Tibial artery (tissue), 4 donors: ENCODE data around the gene CRKL.
"Not testable (repeated sequence)": the region's sequence is repeated elsewhere in the genome, so short reads cannot be mapped to it uniquely, and the experiment has no call there.

Experiments used
- DNase-seq, 2 donors: peaks; one replicate each; pipeline ENCODE4 v3.0.0-alpha.2; 2019
- H3K27ac ChIP-seq, 2 donors: fragments of 200-600 bp; sonication (generic) in 1 of 2; 1 replicate in 1 of 2; 2 replicates in 1 of 2; pipeline ENCODE4 v1.5.1; 2018 to 2019; ENCODE audit warnings: mild to moderate bottlenecking in 1 of 2
- H3K27me3 ChIP-seq, 2 donors: fragments of 200-600 bp; sonication (generic) in 1 of 2; one replicate each; pipeline versions ENCODE4 v1.5.1 to v1.6.0; 2016 to 2019
- H3K36me3 ChIP-seq, 3 donors: fragments of 200-600 bp; sonication (generic) in 2 of 3; one replicate each; pipeline ENCODE4 v1.5.1; 2016 to 2019; ENCODE audit warnings: mild to moderate bottlenecking in 2 of 3
- H3K4me1 ChIP-seq, 4 donors: fragments of 200-600 bp; sonication (generic) in 2 of 4; 1 replicate in 3 of 4; 2 replicates in 1 of 4; pipeline ENCODE4 v1.5.1; 2016 to 2019
- H3K4me3 ChIP-seq, 2 donors: fragments of 200-600 bp; sonication (generic) in 1 of 2; 1 replicate in 1 of 2; 2 replicates in 1 of 2; pipeline ENCODE4 v1.5.1; 2018 to 2019; ENCODE audit warnings: mild to moderate bottlenecking in 2 of 2
- H3K9me3 ChIP-seq, 3 donors: fragments of 200-600 bp; sonication (generic) in 1 of 3; one replicate each; pipeline ENCODE4 v1.5.1; 2016 to 2019
- intact Hi-C: fragments of 100-400 bp; cut with DNase I; formaldehyde crosslinking; loops from one replicate; pipeline ENCODE4 v1.15.0; 2023; ENCODE audit warnings: low total_unique reads
- TF ChIP-seq, protein P1 (sequence below), 2 experiments: fragments of 200-600 bp in 1 of 2; fragments of 450-650 bp in 1 of 2; IDR thresholded peaks; one replicate each; pipeline ENCODE4 v1.5.1; 2017 to 2019; ENCODE audit warnings: antibody characterized with exemption in 2 of 2, mild to moderate bottlenecking in 1 of 2, moderate library complexity in 1 of 2

The CRKL gene

DNA sequence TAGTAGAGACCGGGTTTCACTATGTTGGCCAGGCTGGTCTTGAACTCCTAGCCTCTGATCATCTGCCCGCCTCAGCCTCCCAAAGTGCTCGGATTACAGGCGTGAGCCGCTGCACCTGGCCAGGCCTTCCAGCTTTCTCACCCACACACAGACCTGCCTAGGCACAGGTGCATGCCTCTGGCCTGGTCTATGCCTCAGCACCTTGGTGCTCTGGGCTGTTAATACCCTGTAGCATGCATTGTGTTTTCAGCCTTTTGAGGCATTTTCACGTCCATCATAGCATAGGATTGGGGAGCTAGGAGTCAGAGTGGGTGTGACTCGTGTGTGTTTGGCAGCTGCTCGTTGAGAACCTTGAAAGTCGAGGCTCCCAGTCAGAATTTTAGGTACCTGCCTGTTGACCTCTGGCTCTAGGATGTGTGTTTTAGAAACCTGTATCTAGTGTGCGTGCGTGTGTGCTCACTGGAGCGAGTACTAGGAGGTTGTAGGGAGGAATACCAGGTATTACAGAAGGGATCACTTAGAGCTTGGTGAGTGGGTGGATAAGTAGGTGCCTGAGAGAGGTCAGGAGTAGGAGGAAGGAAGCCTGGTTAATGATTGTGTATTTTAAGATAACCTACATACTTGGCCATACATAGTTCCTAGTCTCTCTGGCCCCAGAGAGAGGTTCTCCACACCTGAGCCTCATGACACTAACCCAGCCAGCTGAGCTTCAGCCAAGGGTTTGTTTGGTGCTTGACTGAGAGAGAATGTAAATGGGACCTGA, 20.0 kb downstream of the CRKL start:
- no peak for DNase-seq
- no peaks in the 10 kb centered on the region for H3K27me3 ChIP-seq
- no peaks in the 10 kb centered on the region for H3K9me3 ChIP-seq
- H3K27ac ChIP-seq, result no peak overlapping the region
- H3K4me3 ChIP-seq, result no peak overlapping the region
- H3K36me3 ChIP-seq, result peaks cover 12 to 39% (median 34%) of the 10 kb centered on the region in 3 donors
- intact Hi-C loops, result no loop called here
- H3K4me1 ChIP-seq, result peaks cover 0 to 63% (median 28%) of the 10 kb centered on the region in 4 donors
- TF ChIP-seq, protein P1, sequence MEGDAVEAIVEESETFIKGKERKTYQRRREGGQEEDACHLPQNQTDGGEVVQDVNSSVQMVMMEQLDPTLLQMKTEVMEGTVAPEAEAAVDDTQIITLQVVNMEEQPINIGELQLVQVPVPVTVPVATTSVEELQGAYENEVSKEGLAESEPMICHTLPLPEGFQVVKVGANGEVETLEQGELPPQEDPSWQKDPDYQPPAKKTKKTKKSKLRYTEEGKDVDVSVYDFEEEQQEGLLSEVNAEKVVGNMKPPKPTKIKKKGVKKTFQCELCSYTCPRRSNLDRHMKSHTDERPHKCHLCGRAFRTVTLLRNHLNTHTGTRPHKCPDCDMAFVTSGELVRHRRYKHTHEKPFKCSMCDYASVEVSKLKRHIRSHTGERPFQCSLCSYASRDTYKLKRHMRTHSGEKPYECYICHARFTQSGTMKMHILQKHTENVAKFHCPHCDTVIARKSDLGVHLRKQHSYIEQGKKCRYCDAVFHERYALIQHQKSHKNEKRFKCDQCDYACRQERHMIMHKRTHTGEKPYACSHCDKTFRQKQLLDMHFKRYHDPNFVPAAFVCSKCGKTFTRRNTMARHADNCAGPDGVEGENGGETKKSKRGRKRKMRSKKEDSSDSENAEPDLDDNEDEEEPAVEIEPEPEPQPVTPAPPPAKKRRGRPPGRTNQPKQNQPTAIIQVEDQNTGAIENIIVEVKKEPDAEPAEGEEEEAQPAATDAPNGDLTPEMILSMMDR (IDR thresholded peaks at IDR 0.05), result no peak

DNA sequence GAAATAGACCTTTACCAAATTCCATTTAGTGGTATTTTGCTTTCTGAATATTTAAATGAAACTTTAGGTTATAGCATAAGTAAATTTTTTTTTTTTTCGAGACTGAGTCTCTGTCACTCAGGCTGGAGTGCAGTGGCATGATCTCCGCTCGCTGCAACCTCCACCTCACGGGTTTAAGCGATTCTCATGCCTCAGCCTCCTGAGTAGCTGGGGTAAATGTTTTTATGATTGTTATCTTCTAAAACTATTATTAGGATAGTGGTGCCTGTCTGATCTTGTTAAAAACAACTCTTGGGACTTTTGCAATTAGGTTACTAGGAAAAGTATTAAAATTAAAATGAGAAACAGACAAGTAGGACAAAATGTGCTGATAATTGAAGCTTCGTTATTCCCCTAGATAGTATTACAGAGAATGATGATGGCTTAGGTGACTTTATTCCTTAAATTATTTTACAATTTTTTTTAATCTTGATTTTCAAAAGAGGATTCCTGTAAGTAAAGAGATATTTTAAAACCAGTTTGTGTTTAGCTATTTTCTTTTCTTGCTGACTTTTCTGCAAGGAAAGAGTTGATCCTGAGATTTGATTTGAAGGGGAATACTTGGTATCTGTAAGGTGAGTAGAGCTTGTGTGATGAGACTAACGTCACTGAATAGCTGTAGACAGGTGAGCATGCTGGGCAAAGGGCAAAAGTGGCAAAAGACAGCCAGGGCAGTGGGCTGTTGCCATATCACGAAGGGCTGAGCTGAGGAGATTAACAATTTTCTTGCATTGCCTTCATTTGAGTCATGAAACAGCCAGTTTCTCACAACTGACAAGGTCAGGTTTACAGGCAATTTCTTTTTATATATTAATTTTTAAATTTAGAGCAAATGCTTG, 20.8 kb downstream of the CRKL start:
- TF ChIP-seq, protein P1 (IDR thresholded peaks at IDR 0.05), result no peak
- Histone ChIP-seq H3K27me3 (no peaks in the 10 kb centered on the region), H3K36me3 (peaks cover 12 to 39% (median 34%) of the 10 kb centered on the region in 3 donors), H3K4me1 (peaks cover 0 to 63% (median 30%) of the 10 kb centered on the region in 4 donors), H3K27ac (no peak overlapping the region), H3K4me3 (no peak overlapping the region), H3K9me3 (no peaks in the 10 kb centered on the region)
- intact Hi-C loops, result no loop called here
- DNase-seq, result no peak

DNA sequence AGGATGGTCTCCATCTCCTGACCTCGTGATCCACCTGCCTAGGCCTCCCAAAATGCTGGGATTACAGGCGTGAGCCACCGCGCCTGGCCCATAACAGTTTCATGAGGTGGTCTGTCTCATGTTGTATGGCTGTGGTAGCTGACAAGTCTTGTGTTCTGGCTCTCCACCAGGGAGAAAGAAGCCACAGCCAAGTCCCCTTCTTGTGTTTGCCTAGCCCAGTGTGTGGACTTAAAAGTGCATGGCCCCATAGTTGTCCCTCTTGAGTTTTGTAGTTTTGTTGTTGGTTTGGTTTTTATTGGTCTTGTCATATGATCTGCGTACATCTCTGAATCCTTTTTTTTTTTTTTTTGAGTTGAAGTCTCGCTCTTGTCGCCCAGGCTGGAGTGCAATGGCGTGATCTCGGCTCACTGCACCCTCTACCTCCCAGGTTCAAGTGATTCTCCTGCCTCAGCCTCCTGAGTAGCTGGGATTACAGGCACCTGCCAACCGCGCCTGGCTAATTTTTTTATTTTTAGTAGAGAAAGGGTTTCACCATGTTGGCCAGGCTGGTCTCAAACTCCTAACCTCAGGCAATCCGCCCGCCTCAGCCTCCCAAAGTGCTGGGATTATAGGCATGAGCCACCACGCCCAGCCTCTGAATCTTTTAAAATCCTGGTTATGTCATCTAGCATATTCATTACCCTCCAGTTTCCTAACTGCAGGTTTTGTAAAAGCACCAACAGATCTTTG, 22.4 kb downstream of the CRKL start:
- H3K27ac ChIP-seq, H3K9me3 ChIP-seq, intact Hi-C loops, H3K4me3 ChIP-seq, DNase-seq, H3K27me3 ChIP-seq: not testable (repeated sequence)
- Histone ChIP-seq H3K36me3 (peaks cover 12 to 30% (median 21%) of the 10 kb centered on the region in 3 donors), H3K4me1 (peaks cover 0 to 70% (median 31%) of the 10 kb centered on the region in 4 donors)

GRCh38 chr22:20940186-20940651, 23.0 kb downstream of the CRKL start:
- H3K9me3 ChIP-seq, result no peaks in the 10 kb centered on the region
- DNase-seq, result no peak
- peaks cover 8 to 24% (median 16%) of the 10 kb centered on the region in 3 donors for H3K36me3 ChIP-seq
- no peak overlapping the region for H3K4me3 ChIP-seq
- H3K27me3 ChIP-seq, result no peaks in the 10 kb centered on the region
- no peak overlapping the region for H3K27ac ChIP-seq
- peaks cover 0 to 73% (median 34%) of the 10 kb centered on the region in 4 donors for H3K4me1 ChIP-seq
- intact Hi-C loops, result no loop called here
- TF ChIP-seq, protein P1 (IDR thresholded peaks at IDR 0.05), result no peak

DNA sequence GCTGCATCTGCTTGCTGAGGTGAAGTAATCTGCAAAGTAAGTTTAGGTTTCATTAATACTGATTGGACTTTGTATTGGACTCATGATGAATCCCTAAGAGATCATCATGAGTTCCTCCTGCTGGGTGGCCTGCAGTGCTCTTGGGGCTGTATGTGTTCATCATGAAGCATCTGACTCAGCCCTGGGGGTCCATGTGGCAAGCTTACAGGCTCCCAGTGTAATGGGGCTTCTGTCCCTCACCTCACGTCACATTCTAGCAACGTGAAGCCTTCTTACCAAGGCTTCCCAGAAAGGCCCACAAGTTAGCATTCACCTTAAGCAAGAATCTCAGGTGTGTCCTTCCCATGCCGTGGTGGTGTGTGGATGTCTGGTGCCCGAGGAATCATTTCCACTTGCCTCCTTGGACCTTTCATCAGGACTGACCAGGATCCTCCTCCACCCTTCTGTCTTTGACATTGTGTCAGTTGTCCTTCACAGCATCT, 23.7 kb downstream of the CRKL start:
- Histone ChIP-seq H3K9me3 (no peaks in the 10 kb centered on the region), H3K27ac (no peak overlapping the region), H3K4me3 (no peak overlapping the region), H3K36me3 (peaks cover 7 to 17% (median 12%) of the 10 kb centered on the region in 3 donors), H3K4me1 (peaks cover 0 to 73% (median 32%) of the 10 kb centered on the region in 4 donors), H3K27me3 (no peaks in the 10 kb centered on the region)
- TF ChIP-seq, protein P1 (IDR thresholded peaks at IDR 0.05), result no peak
- DNase-seq, result no peak
- intact Hi-C loops, result no loop called here

DNA sequence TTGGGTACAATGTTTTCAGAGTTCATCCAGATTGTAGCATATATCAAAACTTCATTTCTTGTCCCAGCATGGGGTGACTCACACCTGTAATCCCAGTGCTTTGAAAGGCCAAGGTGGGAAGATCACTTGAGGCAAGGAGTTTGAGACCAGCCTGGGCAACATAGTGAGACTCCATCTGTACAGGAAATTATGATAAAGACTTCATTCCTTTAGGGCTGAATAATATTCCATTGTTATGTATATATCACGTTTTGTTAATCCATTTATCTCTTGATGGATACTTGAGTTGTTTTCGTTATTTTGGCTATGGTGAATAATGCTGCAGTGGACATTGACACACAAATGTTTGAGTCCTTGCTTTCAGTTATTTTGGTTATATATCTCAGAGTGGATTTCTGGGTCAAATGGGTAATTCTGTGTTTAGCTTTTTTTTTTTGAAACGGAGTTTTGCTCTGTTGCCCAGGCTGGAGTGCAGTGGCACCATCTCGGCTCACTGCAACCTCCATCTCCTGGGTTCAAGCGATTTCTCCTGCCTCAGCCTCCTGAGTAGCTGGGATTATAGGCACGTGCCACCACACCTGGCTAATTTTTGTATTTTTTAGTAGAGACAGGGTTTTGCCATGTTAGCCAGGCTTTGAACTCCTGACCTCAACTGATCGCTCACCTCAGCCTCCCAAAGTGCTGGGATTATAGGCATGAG, 25.1 kb downstream of the CRKL start:
- intact Hi-C loops, result not testable (repeated sequence)
- peaks cover 0 to 70% (median 22%) of the 10 kb centered on the region in 4 donors for H3K4me1 ChIP-seq

More for the DNA sequence above, 25.1 kb downstream of the CRKL start:
- H3K4me3 ChIP-seq, DNase-seq, H3K27me3 ChIP-seq, H3K36me3 ChIP-seq, H3K9me3 ChIP-seq, H3K27ac ChIP-seq: not testable (repeated sequence)
